Measurements from ENCODE around the gene TMEM259.

TMEM259 gene

DNA sequence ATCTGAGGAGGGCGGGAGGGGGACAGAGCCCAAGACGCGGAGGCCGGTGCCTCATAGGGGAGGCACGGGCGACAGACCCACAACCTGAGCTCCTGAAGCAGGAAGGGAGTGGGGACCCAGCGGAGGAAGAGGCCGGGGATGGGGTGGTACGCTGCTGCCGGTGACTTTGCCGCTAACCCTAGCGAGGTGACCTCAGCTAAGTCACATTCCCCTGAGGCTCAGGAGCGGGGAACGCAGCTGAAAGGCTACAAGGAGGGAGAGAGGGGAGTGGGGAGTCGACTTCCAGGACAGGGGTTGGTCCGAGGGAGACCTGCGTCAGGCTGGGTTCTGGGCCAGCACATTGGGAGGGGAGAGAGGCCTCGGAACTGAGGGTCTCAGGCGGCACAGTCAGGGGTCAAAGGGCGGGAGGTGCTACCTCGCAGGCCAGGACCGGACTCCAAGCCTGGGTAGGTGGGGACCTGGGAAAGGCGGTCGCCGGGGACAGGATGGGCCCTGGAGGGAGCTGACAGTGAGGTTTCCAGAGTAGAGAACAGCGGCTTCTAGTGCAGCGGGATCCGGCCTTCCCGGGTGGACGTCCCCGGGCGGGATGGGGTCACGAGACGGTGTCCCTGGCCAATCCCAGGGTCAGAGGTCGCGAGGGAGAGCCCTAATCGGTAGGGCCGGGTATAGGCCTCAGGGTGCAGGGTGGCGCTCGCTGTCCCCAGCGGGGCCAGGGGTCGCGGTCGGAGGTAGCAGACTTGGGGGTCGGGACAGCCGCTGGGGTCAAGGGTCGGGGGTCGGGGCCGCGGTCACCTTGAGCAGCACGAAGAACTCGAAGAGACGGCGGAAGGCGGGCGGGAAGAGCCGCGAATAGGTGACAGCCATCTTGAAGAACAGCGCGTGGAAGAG is 699 bp downstream of the TMEM259 start:
- no peak for DNase-seq (ENCODE audit: low read depth)

DNA sequence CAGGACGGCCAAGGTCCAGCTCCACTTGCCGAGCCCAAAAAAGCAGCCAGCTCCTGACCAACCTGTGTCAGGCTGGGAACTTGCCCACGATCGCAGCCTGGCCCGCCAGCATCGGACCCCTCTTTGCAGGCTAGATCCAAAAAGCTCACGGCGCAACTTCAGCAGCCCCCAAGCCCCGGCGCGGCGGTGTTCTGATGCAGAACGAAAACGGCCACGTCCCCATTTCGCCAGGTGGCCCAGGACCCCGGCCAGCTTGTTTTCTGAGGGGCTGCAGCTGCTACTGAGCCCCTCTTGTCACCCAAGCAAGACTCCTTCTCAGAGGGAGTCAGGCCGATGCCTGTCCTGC is 1.3 kb downstream of the TMEM259 start:
- H3K4me3 ChIP-seq (ENCODE audit: low read depth, low read length): peak overlapping the region; percentile 85
- no peak for DNase-seq (ENCODE audit: low read depth)
- in situ Hi-C loops (cut with HindIII; ENCODE audit: low sequenced_read_pairs): no loop called here
- TF ChIP-seq, protein P1, sequence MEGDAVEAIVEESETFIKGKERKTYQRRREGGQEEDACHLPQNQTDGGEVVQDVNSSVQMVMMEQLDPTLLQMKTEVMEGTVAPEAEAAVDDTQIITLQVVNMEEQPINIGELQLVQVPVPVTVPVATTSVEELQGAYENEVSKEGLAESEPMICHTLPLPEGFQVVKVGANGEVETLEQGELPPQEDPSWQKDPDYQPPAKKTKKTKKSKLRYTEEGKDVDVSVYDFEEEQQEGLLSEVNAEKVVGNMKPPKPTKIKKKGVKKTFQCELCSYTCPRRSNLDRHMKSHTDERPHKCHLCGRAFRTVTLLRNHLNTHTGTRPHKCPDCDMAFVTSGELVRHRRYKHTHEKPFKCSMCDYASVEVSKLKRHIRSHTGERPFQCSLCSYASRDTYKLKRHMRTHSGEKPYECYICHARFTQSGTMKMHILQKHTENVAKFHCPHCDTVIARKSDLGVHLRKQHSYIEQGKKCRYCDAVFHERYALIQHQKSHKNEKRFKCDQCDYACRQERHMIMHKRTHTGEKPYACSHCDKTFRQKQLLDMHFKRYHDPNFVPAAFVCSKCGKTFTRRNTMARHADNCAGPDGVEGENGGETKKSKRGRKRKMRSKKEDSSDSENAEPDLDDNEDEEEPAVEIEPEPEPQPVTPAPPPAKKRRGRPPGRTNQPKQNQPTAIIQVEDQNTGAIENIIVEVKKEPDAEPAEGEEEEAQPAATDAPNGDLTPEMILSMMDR (IDR thresholded peaks at IDR 0.05; ENCODE audit: low read depth, low read length, missing control alignments): no peak

More for the DNA sequence above, 699 bp downstream of the TMEM259 start:
- in situ Hi-C loops (cut with HindIII; ENCODE audit: low sequenced_read_pairs): no loop called here
- peak overlapping the region; percentile 85 for H3K4me3 ChIP-seq (ENCODE audit: low read depth, low read length)
- TF ChIP-seq, protein P1 (IDR thresholded peaks at IDR 0.05; ENCODE audit: low read depth, low read length, missing control alignments): no peak

DNA sequence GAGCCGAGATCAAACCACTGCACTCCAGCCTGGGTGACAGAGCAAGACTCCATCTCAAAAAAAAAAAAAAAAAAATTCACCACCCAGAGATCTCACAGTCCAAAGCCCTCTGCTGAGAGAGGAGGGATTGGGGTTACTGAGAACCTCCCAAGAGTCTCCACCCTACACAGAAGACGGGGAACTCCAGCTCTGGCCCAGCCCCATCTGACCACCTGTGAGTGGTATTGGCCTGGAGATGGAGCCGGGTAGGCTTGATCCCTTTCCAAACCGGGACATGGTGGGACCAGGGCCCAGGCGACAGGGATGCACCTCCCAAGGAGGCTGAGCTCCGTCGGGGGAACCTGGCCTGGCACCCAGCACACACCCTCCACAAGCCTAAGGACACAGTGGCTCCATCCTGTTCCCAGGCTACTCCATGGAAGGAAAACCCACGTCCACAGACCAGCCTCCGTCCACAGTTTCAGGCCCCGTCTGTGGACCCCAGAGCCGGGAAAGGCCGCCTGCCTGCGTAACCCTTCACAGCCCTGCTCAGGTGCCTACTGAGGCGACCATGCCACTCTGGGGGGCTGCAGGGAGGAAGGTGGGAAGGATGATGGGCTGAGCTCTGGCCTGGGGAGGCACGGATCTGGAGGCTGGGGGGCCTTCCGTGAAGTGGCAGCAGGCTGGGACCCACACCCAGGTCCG is 1.8 kb downstream of the TMEM259 start:
- peak overlapping the region; percentile 85 for H3K4me3 ChIP-seq (ENCODE audit: low read depth, low read length)
- in situ Hi-C loops (cut with HindIII; ENCODE audit: low sequenced_read_pairs): no loop called here
- DNase-seq (ENCODE audit: low read depth): no peak
- TF ChIP-seq, protein P1 (IDR thresholded peaks at IDR 0.05; ENCODE audit: low read depth, low read length, missing control alignments): no peak

DNA sequence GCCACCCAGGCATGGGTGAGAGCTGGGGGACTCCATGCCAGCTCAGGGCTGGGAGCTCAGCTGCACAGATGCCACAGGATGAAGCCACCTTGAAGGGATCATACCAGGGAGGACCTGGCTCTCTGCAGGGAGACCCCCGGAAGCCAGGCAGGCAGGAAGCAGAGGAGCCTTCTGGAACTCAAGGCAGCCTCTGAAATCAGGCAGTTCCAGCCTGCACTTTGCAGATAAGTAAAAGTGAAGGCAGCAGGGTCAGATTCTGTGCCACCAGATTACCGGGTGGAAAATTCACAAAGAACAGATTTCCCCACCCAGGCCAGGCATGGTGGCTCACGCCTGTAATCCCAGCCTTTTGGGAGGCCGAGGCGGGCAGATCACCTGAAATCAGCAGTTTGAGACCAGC is 2.5 kb downstream of the TMEM259 start:
- H3K4me3 ChIP-seq (ENCODE audit: low read depth, low read length): no peak overlapping the region
- TF ChIP-seq, protein P1 (IDR thresholded peaks at IDR 0.05; ENCODE audit: low read depth, low read length, missing control alignments): no peak
- no peak for DNase-seq (ENCODE audit: low read depth)
- in situ Hi-C loops (cut with HindIII; ENCODE audit: low sequenced_read_pairs): no loop called here

DNA sequence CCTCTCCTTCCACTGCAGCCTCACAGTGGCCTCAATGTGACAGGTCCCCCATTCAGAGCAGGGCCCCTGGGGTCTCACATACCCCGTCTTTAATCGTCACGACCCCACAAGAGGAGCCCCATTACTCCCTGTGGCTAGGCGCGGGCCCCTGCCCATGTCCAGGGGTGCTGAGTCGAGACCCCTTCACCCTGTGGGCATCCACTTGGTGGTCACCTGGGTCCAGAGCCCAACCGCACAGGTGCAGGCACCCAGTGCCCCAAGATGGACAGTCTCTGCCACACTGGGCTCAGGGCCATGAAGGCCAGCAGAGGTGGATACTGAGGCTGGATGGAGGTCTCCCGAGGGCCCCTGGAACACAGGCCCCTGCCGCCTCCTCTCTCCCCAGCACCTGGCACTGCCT is 3.0 kb downstream of the TMEM259 start:
- no peak overlapping the region for H3K4me3 ChIP-seq (ENCODE audit: low read depth, low read length)
- no peak for DNase-seq (ENCODE audit: low read depth)
- in situ Hi-C loops (cut with HindIII; ENCODE audit: low sequenced_read_pairs): no loop called here
- TF ChIP-seq, protein P1 (IDR thresholded peaks at IDR 0.05; ENCODE audit: low read depth, low read length, missing control alignments): no peak

DNA sequence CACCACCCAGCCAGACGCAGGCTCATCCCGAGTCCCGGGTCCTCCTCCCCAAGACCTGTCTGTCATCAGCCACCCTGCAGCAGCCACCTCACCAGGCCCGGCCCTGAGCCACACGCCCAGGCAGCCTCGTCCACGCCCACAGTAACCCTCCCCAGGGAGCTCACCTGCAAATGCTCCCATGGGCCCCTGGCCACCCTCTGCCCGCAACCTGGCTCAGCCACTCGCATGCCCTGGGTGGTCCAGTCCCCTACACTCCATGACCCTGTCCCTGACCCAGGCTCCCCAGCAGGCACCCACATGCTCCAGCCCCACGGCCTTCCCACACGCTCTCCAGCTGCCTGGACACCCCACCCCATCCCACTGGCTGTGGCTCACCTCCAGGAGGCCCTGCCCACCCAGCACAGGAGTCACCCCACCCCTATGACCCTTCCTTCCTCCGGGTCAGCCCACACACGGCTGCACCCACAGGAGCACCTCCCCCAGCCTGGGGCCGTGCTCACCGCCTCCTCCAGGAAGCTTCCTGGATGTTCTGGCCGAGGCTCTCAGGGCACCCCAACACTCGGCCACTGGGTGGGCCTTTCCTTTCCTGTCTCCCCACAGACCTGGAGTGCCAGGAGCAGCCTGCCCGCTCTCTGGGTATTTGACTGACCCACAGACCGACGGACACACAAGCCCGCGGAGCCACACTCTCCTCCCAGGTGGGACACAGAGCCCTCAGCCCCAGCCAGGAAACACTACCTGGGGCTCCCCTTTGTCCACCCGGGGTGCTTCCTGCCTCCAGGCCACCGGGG is 3.6 kb downstream of the TMEM259 start:
- no peak overlapping the region for H3K4me3 ChIP-seq (ENCODE audit: low read depth, low read length)
- in situ Hi-C loops (cut with HindIII; ENCODE audit: low sequenced_read_pairs): no loop called here

More for the DNA sequence above, 3.6 kb downstream of the TMEM259 start:
- TF ChIP-seq, protein P1 (IDR thresholded peaks at IDR 0.05; ENCODE audit: low read depth, low read length, missing control alignments): no peak
- DNase-seq (ENCODE audit: low read depth): no peak
